WTC11 (cell line): Measurements from ENCODE around the gene CALY. TPM values are rescaled to one million over a fixed set of nuclear protein-coding genes. Genes with fewer than 3 reads are reported as not detected.

Experiments used
- ATAC-seq: fragments of 200-7000 bp; cut with Tn5 transposase; 2 replicates; pipeline ENCODE4 v1.10.0; 2021; ENCODE audit warnings: mild to moderate bottlenecking, moderate library complexity
- CTCF ChIA-PET: fragments of 300-600 bp; sonication (Branson Sonifier 250); formaldehyde crosslinking; loops from one replicate; lab custom pipeline; 2021; ENCODE audit warnings: antibody characterized with exemption; lab: Charles Lee
- POLR2A ChIA-PET: fragments of 350-600 bp; sonication (Branson Sonifier 250); formaldehyde crosslinking; loops from one replicate; lab custom pipeline; 2021; ENCODE audit warnings: antibody characterized with exemption; lab: Charles Lee
- DNase-seq: peaks from one replicate; pipeline ENCODE4 v3.0.0; 2021; ENCODE audit warnings: low spot score
- H3K27ac Mint-ChIP-seq: 2 replicates; pipeline ENCODE4 v1.8.0; 2021; ENCODE audit warnings: mixed read lengths
- H3K27me3 Mint-ChIP-seq: 2 replicates; pipeline ENCODE4 v1.8.0; 2021; ENCODE audit warnings: low read depth, mild to moderate bottlenecking, moderate library complexity, mixed read lengths
- H3K36me3 Mint-ChIP-seq: 2 replicates; pipeline ENCODE4 v1.8.0; 2021; ENCODE audit warnings: mixed read lengths
- H3K4me1 Mint-ChIP-seq: 2 replicates; pipeline ENCODE4 v1.8.0; 2022; ENCODE audit warnings: mixed read lengths
- H3K4me3 Mint-ChIP-seq: 2 replicates; pipeline ENCODE4 v1.8.0; 2021; ENCODE audit warnings: mild to moderate bottlenecking, moderate library complexity, mixed read lengths
- H3K9me3 Mint-ChIP-seq: 2 replicates; pipeline ENCODE4 v1.8.0; 2021; ENCODE audit warnings: mixed read lengths
- CREM ChIP-seq: sonication (generic); formaldehyde crosslinking; IDR thresholded peaks from 2 replicates; pipeline ENCODE4 v1.8.1; 2022; ENCODE audit warnings: mild to moderate bottlenecking, missing genetic modification reagents, moderate library complexity
- FOXK1 ChIP-seq: sonication (generic); formaldehyde crosslinking; IDR thresholded peaks from 2 replicates; pipeline ENCODE4 v1.8.0; 2022; ENCODE audit warnings: mild to moderate bottlenecking, moderate library complexity, missing genetic modification reagents
- FOXP1 ChIP-seq: sonication (generic); formaldehyde crosslinking; IDR thresholded peaks from 2 replicates; pipeline ENCODE4 v1.8.0; 2022; ENCODE audit warnings: missing genetic modification reagents, mild to moderate bottlenecking, moderate library complexity, borderline replicate concordance
- GABPB1 ChIP-seq: sonication (generic); formaldehyde crosslinking; IDR thresholded peaks from 2 replicates; pipeline ENCODE4 v1.8.1; 2023; ENCODE audit warnings: mild to moderate bottlenecking, missing genetic modification reagents
- GTF2I ChIP-seq: fragments of 250-450 bp; sonication (Bioruptor Pico); conservative IDR thresholded peaks from 2 replicates; pipeline ENCODE4 v1.4.0; 2021; ENCODE audit warnings: mild to moderate bottlenecking
- JAZF1 ChIP-seq: fragments of 250-450 bp; sonication (Bioruptor Pico); IDR thresholded peaks from 2 replicates; pipeline ENCODE4 v1.9.0; 2021; ENCODE audit warnings: moderate library complexity, mild to moderate bottlenecking, inconsistent platforms
- NFYB ChIP-seq: sonication (generic); formaldehyde crosslinking; conservative IDR thresholded peaks from 2 replicates; pipeline ENCODE4 v1.8.0; 2022; ENCODE audit warnings: low read depth, missing genetic modification reagents
- TCF7 ChIP-seq: sonication (generic); formaldehyde crosslinking; IDR thresholded peaks from 2 replicates; pipeline ENCODE4 v1.8.0; 2022; ENCODE audit warnings: mild to moderate bottlenecking, low read depth, missing genetic modification reagents, moderate library complexity
- ZNF317 ChIP-seq: sonication (generic); formaldehyde crosslinking; IDR thresholded peaks from 2 replicates; pipeline ENCODE4 v1.8.1; 2023; ENCODE audit warnings: low read depth, mild to moderate bottlenecking, moderate library complexity, missing genetic modification reagents, borderline replicate concordance
- total RNA-seq: library from RNA; stranded (reverse); gene quantifications from 3 replicates; pipeline ENCODE4 v1.2.3, GENCODE V29; 2021
- TF ChIP-seq, protein P1 (sequence below): sonication (generic); formaldehyde crosslinking; IDR thresholded peaks from 2 replicates; pipeline ENCODE4 v1.8.0; 2023; ENCODE audit warnings: mild to moderate bottlenecking, missing genetic modification reagents
- TF ChIP-seq, protein P2 (sequence below): sonication (generic); formaldehyde crosslinking; IDR thresholded peaks from 2 replicates; pipeline ENCODE4 v1.8.1; 2023; ENCODE audit warnings: mild to moderate bottlenecking, missing genetic modification reagents
- TF ChIP-seq, protein P3 (sequence below): sonication (generic); formaldehyde crosslinking; IDR thresholded peaks from 2 replicates; pipeline ENCODE4 v1.8.1; 2023; ENCODE audit warnings: mild to moderate bottlenecking, missing genetic modification reagents, moderate library complexity
- TF ChIP-seq, protein P4 (sequence below): sonication (generic); formaldehyde crosslinking; IDR thresholded peaks from 2 replicates; pipeline ENCODE4 v1.8.1; 2022; ENCODE audit warnings: low read depth, missing genetic modification reagents, borderline replicate concordance
- TF ChIP-seq, protein P5 (sequence below): sonication (generic); formaldehyde crosslinking; IDR thresholded peaks from 2 replicates; pipeline ENCODE4 v1.8.1; 2023; ENCODE audit warnings: mild to moderate bottlenecking, missing genetic modification reagents
- TF ChIP-seq, protein P6 (sequence below): sonication (generic); formaldehyde crosslinking; IDR thresholded peaks from 2 replicates; pipeline ENCODE4 v1.8.0; 2022; ENCODE audit warnings: mild to moderate bottlenecking, missing genetic modification reagents
- TF ChIP-seq, protein P7 (sequence below): sonication (generic); formaldehyde crosslinking; IDR thresholded peaks from 2 replicates; pipeline ENCODE4 v1.8.1; 2023; ENCODE audit warnings: mild to moderate bottlenecking, missing genetic modification reagents, borderline replicate concordance

Gene CALY
- total RNA-seq, 1 experiment from 2014 or later, result 0.63 TPM

DNA sequence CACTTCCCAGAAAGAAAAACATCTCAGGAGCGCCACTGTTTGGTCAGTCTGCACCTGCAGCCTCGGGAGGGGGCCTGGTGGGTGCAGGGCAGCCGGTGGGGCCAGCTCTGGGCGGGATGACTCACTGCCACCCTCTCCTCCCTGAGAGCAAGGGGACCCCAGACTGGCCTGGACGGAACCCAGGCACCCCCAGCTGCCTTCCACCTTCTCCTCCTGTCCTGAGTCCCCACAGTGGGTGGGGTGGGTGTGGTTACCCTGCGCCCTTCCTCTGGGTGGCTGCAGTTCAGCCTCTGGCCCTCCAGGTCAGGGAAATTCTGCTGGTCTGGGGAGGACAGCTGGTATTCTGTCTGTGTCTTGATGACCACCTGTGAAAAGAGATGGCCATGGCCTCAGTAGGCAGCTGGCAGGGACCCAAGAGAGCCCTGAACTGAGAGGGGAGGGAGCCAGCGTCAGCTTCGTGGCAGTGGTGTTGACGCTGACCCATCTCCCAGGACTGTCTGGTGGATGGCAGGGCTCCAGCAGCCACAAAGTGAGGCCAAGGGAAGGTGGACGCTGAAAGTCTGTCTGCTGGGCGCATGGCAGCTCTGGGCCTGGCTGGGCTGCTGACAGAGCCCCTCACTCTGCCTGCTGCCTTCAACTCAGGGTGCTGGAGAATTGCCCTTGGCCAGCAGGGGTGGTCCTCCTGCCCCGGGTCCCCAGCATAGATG, 8.9 kb downstream of the CALY start:
- POLR2A ChIA-PET, result no interaction called here
- CTCF ChIA-PET, result interaction anchor here (0.7 to 4.1 kb wide), 5 partner anchors 9 to 66 kb away, joined by 3 to 25 read pairs (median 11); partner anchors contain the start of gene MTG1
- H3K27ac Mint-ChIP-seq, result no peak overlapping the region

DNA sequence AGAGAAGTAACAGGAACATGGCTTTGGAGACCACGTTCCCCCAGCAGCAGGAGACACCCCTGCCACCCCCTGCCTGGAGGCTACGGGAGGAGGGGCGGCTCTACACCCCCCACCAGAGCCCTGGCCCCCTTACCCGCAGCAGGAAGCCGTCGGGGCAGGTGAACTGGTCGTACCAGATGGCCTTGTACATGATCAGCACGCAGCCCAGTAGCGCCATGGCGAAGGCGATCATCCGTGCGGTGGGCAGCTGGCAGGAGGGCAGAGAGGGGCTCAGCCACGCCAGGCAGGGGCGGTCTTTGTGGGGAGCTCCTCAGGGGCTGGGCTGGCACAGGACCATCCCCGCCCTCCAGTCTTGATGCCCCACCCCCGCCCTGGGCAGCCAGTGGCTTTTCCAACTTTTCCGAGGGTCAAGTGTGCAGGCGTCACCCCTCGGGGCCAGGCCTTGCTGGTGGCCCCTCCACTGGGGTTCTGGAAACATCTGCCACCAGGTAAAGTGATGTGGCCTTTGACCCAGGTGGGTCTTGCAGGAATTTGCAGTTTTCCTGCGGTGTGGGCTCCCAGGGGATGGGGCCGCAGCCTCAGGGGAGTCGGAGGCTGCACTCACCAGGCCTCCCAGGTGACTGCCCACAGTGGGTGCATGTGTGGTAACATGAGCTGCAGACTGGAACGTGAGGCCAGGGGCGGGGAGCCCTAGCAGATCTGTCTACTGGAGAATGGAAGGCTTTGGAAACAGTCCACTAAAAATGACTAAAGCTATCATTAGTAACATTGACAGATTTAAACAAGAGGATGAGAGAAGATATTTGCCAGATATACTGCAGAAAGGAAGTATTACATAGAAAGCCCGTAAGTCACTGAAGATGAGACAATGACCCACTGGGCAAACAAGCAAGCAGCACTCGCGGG, 9.7 kb downstream of the CALY start:
- Mint-ChIP-seq H3K27ac (no peak overlapping the region), H3K4me3 (no peak overlapping the region), H3K27me3 (peaks cover 76% of the 10 kb centered on the region), H3K36me3 (no peaks in the 10 kb centered on the region), H3K4me1 (peaks cover 14% of the 10 kb centered on the region), H3K9me3 (peaks cover 3% of the 10 kb centered on the region; the same call in 1 of the 2 replicates)
- DNase-seq, result no peak
- ATAC-seq, result no peak
- POLR2A ChIA-PET, result no interaction called here
- CTCF ChIA-PET, result interaction anchor here (0.7 to 4.1 kb wide), 4 partner anchors 8 to 34 kb away, joined by 3 to 25 read pairs (median 13); no protein-coding TSS in a partner anchor
- TF ChIP-seq FOXP1 (CRISPR knock-in tag) (no peak), CREM (CRISPR knock-in tag) (no peak), TCF7 (CRISPR knock-in tag) (no peak), GABPB1 (CRISPR knock-in tag) (no peak), GTF2I (no peak), JAZF1 (no peak), ZNF317 (CRISPR knock-in tag) (no peak), FOXK1 (no peak), NFYB (no peak)
- TF ChIP-seq, protein P1, sequence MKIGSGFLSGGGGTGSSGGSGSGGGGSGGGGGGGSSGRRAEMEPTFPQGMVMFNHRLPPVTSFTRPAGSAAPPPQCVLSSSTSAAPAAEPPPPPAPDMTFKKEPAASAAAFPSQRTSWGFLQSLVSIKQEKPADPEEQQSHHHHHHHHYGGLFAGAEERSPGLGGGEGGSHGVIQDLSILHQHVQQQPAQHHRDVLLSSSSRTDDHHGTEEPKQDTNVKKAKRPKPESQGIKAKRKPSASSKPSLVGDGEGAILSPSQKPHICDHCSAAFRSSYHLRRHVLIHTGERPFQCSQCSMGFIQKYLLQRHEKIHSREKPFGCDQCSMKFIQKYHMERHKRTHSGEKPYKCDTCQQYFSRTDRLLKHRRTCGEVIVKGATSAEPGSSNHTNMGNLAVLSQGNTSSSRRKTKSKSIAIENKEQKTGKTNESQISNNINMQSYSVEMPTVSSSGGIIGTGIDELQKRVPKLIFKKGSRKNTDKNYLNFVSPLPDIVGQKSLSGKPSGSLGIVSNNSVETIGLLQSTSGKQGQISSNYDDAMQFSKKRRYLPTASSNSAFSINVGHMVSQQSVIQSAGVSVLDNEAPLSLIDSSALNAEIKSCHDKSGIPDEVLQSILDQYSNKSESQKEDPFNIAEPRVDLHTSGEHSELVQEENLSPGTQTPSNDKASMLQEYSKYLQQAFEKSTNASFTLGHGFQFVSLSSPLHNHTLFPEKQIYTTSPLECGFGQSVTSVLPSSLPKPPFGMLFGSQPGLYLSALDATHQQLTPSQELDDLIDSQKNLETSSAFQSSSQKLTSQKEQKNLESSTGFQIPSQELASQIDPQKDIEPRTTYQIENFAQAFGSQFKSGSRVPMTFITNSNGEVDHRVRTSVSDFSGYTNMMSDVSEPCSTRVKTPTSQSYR (CRISPR knock-in tag), result no peak
- TF ChIP-seq, protein P2, sequence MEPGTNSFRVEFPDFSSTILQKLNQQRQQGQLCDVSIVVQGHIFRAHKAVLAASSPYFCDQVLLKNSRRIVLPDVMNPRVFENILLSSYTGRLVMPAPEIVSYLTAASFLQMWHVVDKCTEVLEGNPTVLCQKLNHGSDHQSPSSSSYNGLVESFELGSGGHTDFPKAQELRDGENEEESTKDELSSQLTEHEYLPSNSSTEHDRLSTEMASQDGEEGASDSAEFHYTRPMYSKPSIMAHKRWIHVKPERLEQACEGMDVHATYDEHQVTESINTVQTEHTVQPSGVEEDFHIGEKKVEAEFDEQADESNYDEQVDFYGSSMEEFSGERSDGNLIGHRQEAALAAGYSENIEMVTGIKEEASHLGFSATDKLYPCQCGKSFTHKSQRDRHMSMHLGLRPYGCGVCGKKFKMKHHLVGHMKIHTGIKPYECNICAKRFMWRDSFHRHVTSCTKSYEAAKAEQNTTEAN (CRISPR knock-in tag), result no peak
- TF ChIP-seq, protein P3, sequence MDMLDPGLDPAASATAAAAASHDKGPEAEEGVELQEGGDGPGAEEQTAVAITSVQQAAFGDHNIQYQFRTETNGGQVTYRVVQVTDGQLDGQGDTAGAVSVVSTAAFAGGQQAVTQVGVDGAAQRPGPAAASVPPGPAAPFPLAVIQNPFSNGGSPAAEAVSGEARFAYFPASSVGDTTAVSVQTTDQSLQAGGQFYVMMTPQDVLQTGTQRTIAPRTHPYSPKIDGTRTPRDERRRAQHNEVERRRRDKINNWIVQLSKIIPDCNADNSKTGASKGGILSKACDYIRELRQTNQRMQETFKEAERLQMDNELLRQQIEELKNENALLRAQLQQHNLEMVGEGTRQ, result no peak
- TF ChIP-seq, protein P4, sequence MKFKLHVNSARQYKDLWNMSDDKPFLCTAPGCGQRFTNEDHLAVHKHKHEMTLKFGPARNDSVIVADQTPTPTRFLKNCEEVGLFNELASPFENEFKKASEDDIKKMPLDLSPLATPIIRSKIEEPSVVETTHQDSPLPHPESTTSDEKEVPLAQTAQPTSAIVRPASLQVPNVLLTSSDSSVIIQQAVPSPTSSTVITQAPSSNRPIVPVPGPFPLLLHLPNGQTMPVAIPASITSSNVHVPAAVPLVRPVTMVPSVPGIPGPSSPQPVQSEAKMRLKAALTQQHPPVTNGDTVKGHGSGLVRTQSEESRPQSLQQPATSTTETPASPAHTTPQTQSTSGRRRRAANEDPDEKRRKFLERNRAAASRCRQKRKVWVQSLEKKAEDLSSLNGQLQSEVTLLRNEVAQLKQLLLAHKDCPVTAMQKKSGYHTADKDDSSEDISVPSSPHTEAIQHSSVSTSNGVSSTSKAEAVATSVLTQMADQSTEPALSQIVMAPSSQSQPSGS (CRISPR knock-in tag), result no peak

More for the DNA sequence above, 8.9 kb downstream of the CALY start:
- ATAC-seq, result no peak
- DNase-seq, result no peak
- Mint-ChIP-seq H3K27me3 (peaks cover 79% of the 10 kb centered on the region), H3K4me3 (no peak overlapping the region), H3K9me3 (peaks cover 7% of the 10 kb centered on the region), H3K4me1 (peaks cover 14% of the 10 kb centered on the region), H3K36me3 (no peaks in the 10 kb centered on the region)
- TF ChIP-seq, protein P5, sequence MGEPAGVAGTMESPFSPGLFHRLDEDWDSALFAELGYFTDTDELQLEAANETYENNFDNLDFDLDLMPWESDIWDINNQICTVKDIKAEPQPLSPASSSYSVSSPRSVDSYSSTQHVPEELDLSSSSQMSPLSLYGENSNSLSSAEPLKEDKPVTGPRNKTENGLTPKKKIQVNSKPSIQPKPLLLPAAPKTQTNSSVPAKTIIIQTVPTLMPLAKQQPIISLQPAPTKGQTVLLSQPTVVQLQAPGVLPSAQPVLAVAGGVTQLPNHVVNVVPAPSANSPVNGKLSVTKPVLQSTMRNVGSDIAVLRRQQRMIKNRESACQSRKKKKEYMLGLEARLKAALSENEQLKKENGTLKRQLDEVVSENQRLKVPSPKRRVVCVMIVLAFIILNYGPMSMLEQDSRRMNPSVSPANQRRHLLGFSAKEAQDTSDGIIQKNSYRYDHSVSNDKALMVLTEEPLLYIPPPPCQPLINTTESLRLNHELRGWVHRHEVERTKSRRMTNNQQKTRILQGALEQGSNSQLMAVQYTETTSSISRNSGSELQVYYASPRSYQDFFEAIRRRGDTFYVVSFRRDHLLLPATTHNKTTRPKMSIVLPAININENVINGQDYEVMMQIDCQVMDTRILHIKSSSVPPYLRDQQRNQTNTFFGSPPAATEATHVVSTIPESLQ (CRISPR knock-in tag), result no peak
- TF ChIP-seq, protein P6, sequence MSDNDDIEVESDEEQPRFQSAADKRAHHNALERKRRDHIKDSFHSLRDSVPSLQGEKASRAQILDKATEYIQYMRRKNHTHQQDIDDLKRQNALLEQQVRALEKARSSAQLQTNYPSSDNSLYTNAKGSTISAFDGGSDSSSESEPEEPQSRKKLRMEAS, result no peak
- TF ChIP-seq, protein P7, sequence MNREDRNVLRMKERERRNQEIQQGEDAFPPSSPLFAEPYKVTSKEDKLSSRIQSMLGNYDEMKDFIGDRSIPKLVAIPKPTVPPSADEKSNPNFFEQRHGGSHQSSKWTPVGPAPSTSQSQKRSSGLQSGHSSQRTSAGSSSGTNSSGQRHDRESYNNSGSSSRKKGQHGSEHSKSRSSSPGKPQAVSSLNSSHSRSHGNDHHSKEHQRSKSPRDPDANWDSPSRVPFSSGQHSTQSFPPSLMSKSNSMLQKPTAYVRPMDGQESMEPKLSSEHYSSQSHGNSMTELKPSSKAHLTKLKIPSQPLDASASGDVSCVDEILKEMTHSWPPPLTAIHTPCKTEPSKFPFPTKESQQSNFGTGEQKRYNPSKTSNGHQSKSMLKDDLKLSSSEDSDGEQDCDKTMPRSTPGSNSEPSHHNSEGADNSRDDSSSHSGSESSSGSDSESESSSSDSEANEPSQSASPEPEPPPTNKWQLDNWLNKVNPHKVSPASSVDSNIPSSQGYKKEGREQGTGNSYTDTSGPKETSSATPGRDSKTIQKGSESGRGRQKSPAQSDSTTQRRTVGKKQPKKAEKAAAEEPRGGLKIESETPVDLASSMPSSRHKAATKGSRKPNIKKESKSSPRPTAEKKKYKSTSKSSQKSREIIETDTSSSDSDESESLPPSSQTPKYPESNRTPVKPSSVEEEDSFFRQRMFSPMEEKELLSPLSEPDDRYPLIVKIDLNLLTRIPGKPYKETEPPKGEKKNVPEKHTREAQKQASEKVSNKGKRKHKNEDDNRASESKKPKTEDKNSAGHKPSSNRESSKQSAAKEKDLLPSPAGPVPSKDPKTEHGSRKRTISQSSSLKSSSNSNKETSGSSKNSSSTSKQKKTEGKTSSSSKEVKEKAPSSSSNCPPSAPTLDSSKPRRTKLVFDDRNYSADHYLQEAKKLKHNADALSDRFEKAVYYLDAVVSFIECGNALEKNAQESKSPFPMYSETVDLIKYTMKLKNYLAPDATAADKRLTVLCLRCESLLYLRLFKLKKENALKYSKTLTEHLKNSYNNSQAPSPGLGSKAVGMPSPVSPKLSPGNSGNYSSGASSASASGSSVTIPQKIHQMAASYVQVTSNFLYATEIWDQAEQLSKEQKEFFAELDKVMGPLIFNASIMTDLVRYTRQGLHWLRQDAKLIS, result no peak
